Lung microvascular endothelial cell (primary cell): ENCODE measurements around the gene DNAJC8. TPM values are rescaled to one million over a fixed set of nuclear protein-coding genes. Genes with fewer than 3 reads are reported as not detected.

Experiments used
- DNase-seq, 2 donors: peaks; one replicate each; pipeline versions ENCODE4 v3.0.0 to v3.0.0-alpha.2; 2010; ENCODE audit warnings: low read depth in 2 of 2
- total RNA-seq: library from RNA; depleted of rRNA; stranded (reverse); fragments of >200 nt; gene quantifications from 2 replicates; pipeline ENCODE4 v1.2.1, GENCODE V29; 2014

DNAJC8 gene
- total RNA-seq, 1 donor from 2014 or later, result 50.2 TPM

DNA sequence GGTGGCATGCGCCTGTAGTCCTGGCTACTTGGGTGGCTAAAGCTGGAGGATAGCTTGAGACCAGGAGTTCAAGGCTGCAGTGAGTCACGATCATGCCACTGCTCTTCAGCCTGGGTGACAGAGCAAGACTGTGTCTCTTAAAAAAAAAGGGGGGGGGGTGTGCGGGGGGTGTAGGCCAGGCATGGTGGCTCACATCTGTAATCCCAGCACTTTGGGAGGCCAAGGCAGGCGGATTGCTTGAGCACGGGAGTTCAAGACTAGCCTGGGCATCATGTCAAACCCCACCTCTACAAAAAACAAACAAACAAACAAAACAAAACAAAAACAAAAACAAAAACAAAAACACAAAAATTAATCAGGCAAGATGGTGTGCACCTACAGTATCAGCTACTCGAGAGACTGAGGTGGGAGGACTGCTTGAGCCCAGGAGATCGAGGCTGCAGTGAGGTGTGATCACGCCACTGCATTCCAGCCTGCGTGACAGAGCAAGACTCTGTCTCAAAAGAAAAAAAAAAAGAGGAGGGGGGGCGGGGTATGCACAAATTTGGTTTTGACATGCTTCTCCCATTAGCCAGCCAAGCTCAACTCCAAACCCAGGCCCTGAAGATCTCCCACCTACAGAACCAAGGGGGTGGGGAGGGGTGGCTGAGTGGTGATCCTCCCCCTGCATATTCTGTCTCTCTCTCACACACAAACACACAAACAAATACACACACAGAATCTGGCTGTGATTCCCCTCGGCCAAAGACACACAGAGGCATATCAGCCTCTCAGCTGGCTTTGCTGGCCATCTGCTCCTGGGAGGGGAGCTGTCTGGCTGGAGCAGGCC is 59.5 kb downstream of the DNAJC8 start:
- no peak for DNase-seq

DNA sequence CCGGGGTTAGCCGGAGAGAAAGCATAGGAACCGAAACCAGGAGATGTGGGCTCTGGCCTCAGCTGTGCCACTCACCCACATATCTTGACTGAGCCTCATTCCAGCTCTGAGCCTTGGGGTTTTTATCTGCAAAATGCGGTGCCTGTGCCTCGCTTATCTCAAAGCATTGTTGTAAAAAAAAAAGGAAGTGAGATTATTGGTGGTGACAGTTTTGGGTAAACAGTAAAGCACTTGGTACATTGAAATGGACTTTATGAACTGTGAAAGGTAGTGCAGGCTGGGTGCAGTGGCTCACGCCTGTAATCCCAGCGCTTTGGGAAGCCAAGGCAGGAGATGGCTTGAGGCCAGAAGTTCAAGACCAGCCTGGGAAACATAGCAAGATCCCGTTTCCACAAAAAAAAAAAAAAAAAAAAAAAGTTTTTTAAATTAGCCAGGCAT is 60.1 kb downstream of the DNAJC8 start:
- no peak for DNase-seq

DNA sequence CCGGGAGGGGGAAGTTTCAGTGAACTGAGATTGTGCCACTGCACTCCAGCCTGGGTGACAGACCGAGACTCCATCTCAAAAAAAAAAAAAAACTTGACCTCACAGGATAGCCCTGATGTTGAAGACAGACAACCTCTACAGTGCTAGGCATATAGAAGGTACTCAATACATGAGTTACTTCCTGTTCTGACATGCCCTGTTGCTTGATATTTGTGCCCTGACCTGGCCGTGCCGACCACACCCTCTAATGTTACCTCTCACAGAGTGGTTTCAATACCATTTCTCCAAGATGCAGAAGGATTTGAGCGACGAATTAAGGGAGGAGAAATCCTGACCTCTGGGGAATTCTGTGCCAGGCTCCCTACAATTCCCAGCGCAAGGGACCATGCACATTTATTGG is 61.6 kb downstream of the DNAJC8 start:
- DNase-seq, result no peak

DNA sequence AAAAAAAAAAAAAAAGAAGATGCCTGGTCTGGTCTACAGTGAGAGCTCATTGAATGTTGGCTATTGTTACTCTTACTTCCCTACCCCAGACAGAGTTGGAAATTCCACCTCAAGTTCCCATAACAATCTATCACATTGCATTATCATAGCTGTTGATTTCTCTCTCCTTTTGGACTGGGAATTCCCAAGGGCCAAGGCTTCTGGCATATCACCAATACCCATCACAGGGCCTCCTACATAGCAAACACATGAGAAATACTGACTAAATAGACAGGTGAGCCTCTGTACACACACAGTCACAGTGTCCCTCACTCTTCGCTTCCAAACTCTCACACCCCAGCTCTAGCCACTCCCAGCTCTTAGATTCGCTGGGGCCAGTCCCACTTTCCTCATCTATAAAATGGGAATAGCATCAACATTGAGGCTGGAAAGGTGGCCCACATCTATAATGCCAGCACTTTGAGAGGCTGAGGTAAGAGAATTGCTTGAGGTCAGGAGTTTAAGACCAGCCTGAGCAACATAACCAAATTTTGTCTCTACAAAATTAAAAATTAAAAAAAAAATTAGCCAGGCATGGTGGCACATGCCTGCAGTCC is 62.7 kb downstream of the DNAJC8 start:
- peak; percentile 13 to 27 for DNase-seq

DNA sequence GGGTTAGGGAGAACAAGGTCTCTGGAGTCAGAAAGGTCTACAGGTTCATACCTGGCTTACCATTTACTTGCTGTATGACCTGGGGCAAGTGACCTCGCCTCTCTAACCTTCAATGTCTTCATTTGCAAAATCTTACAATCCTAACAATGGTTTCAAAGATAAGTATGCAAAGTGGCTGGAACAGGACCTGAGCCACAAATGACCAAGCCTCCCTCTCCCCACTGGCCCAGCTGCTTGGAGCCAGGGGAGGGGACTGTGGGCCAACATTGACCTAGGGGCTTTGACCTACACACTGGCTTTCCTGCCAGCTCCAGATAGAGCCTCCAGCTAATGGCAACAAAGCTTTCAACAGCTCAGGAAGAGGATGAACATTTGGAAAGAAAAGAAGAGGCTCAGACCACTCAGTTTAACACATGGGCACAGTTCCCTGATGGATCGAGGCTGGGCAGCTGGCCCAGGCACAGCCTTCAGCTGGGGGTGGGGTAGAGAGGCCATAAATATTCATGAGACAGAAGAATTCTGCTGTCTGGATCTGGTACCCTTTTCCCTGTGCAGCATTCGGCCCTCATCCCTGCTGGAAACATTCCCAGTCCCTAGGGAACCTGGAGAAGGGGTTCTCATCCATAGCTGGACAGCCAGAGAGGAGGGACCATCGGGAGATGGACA is 69.2 kb downstream of the DNAJC8 start:
- DNase-seq, result peak in 1 of 2 donors; percentile 27

DNA sequence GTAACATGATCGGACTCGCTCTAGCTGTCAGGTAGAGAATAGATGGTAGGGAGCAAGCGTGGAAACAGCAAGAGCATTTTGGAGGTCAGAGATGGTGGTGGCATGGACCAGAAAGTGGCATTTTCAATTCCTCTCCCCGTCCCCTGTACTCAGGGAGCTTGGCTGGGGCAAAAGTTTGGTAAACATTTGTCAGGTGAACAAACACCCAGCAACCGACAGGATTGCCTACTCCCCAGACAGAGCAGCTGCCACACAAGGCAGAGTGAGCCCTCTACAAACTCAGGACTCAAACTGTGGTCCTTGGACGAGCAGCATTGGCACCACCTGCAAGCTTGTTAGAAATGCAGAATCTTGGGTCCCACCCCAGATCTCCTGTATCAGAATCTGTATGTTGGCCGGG is 70.7 kb downstream of the DNAJC8 start:
- DNase-seq, result no peak

DNA sequence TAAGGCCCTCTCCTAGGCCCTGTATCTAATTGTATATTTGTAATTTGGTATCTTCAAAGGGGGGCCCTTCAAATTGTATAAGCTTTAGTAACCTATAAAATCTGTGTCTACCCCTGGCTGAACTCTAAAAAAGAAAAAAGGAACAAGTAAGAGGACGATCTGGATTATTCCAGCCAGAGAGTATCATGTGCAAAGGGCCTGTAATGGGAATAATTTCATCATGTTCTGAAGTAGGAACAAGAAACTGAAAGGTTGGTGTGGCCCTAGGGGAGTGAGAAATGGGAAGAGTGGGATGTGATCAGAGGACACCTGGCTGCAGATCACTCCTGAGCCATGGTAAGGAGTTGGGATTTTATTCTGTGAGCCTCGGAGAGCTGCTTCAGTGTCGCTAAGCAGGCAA is 71.1 kb downstream of the DNAJC8 start:
- no peak for DNase-seq

DNA sequence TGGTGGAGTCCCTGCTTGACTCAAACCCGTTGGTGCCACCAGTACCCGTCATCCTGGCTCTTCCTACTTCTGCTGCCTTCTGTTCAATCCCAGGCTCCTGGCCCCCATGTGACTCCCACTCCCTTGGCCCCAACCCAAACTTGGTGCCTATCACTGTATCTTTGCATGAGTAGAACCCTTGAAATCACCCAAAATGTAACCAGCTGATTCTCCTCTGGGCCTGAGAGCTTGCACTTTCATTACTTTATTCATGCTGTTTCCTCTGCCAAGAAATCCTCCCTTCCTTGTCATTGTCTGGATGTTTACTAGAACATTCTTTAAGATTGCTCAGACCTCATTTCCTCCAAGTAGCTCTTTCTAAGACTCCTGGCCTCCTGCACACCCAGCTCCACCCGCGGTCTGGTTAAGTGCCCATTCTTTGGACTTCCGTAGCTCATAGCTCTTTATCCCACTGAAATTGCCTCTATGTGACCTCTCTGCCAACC is 72.0 kb downstream of the DNAJC8 start:
- peak in 1 of 2 donors; percentile 96 for DNase-seq

DNA sequence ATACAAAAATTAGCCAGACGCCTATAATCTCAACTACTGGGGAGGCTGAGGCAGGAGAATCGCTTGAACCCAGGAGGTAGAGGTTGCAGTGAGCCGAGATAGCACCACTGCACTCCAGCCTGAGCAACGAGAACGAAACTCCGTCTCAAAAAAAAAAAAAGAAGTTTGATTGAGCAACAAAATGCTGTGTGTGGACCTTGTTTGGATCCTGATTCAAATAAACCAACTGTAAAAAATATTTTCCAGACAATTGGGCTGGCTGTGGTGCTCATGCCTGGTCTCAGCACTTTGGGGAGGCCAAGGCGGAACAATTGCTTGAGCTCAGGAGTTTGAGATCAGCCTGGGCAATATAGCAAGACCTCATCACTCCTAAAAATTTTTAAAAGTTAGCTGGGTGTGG is 73.1 kb downstream of the DNAJC8 start:
- no peak for DNase-seq

DNA sequence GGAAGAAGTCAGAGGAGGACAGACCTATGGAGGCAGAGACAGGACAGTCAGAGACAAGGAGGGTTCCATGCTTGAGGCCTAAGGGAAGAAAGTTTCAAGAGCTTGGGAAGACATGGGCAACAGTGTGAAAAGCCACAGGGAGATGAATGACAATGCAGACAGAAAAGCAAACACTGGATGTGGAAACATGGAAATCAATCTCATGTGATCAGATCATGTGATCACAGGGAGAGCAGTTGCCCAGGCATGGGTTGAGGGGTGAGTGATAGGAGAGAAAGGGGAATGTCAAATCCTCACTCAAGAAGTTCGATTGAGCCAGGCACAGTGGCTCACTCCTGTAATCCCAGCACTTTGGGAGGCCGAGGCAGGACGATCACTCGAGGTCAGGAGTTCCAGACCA is 73.6 kb downstream of the DNAJC8 start:
- no peak for DNase-seq

DNA sequence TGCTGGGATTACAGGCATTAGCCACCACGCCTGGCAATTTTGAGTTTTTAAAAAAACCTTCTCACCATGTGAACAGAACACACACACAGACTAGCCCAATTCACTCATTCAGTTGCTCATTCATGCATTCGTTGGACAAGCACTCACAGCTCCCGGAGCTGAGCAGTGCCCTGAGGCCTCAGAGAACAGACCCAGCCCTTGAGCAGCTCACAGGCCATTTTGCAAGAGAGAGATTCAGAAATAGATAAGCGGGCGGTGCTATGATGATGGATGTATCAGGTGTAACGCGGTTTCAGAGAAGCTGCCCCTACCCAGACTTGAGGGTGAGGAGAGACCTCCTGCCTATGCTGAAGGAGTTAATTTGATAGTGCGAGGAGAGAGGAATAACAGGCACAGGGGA is 74.9 kb downstream of the DNAJC8 start:
- DNase-seq, result no peak

DNA sequence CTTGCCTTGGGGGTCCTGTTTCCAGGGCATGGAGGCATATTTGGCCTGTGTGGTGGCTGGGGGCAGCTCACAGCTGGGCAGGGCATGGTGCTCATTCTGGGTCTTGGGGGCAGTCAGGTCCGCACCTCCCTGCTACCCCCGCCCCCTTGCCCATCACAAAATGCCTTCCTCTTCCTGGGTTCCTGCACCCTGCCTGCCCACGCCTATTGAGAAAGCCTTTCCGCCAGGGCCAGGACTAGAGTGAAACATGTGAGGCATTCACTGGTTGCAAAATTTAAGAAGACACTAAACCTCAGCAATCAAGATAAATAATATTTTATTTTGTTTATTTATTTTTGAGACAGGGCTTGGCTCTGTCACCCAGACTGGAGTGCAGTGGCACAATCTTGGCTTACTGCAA is 76.0 kb downstream of the DNAJC8 start:
- no peak for DNase-seq

DNA sequence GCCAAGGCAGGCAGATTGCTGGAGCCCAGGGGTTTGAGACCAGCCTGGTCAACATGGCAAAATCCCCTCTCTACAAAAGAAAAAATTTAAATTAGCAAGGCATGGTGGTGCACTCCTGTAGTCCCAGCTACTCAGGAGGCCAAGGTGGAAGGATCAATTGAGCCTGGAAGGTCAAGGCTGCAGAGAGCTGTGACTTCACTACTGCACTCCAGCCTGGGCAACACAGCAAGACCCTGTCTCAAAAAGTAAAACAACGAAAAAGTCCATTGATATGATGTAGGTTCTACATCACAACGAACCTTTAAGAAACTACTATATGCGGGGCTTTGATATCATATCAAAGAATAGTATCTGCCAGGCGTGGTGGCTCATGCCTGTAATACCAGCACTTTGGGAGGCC is 77.2 kb downstream of the DNAJC8 start:
- DNase-seq, result no peak

DNA sequence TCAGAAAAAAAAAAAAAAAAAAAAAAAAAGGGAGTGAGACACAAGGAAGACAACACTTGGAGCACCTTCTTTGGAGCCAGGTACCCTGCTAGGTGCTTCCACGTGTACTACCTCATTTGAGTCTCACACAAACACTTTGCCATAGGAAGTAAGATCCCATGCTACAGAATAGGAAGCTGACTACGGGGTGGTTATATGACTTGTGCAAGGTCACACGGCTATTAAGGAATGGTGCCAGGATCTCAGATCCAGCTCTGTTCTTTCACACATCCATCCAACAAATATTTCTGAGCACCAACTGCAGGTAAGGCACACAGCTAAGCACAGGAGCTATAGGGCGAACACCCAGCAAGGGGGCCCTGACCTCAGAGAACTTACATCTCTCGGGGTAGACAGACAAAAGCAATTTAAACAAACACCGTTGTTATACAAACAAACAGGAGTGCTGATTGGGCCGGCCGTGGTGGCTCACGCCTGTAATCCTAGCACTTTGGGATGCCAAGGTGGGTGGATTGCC is 78.7 kb downstream of the DNAJC8 start:
- DNase-seq, result no peak

Other genes with a start within 250 kb of the DNAJC8 start
- 7.6 and 8.5 TPM in 2 replicates for gene EYA3, start 144.4 kb downstream of the DNAJC8 start, total RNA-seq
- under 0.01 TPM in 2 replicates for gene PTAFR, start 56.3 kb downstream of the DNAJC8 start, total RNA-seq
- gene ATP5IF1, start 3.1 kb upstream of the DNAJC8 start, total RNA-seq, result 99.2 and 121 TPM in 2 replicates
- gene SESN2, start 26.5 kb upstream of the DNAJC8 start, total RNA-seq, result 5.0 and 7.0 TPM in 2 replicates
- gene MED18, start 96.0 kb upstream of the DNAJC8 start, total RNA-seq, result 17.7 and 22.6 TPM in 2 replicates
- gene PHACTR4, start 136.7 kb upstream of the DNAJC8 start, total RNA-seq, result 10.3 and 13.3 TPM in 2 replicates